H1 (cell line): ENCODE results near the gene UBA5. TPM values are rescaled to one million over a fixed set of nuclear protein-coding genes. Genes with fewer than 3 reads are reported as not detected.

Experiments used
- CHD1 ChIP-seq: IDR thresholded peaks from 2 replicates; pipeline ENCODE4 v1.6.1; 2012; ENCODE audit warnings: low read depth, low read length, improper control_type of control experiment
- CHD7 ChIP-seq: fragments of 300-600 bp; sonication (generic); IDR thresholded peaks from 2 replicates; pipeline ENCODE4 v1.7.1; 2012; ENCODE audit warnings: low read length, moderate library complexity, mild to moderate bottlenecking, inconsistent platforms; ENCODE audit not compliant: insufficient replicate concordance
- KDM1A ChIP-seq: fragments of 200-600, 300-600 bp; sonication (generic); IDR thresholded peaks from 2 replicates; pipeline ENCODE4 v1.7.1; 2016; ENCODE audit warnings: mild to moderate bottlenecking, low read length, borderline replicate concordance
- SAP30 ChIP-seq: fragments of 300-600 bp; sonication (generic); IDR thresholded peaks from 2 replicates; pipeline ENCODE4 v1.7.1; 2012; ENCODE audit warnings: low read length, moderate library complexity, mild to moderate bottlenecking, inconsistent platforms; ENCODE audit not compliant: insufficient read depth, insufficient replicate concordance
- polyA plus RNA-seq, 7 experiments: library from polyadenylated mRNA; depleted of rRNA in 3 of 7; stranded (reverse) in 5 of 7; unstranded in 2 of 7; fragments of >200 nt in 5 of 7; fragments of 200-250 nt in 2 of 7; gene quantifications; 1 replicate in 5 of 7; 2 replicates in 1 of 7; 4 replicates in 1 of 7; pipeline versions ENCODE4 v1.2.1 to v1.2.3, GENCODE V29; 2011 to 2013; ENCODE audit warnings: missing spikeins in 2 of 7, mixed read lengths in 2 of 7
- total RNA-seq: library from RNA; stranded (reverse); fragmentation: NEBNext Ultra II Directional; extraction: Animal tissue kit (Norgen Biotek cat#: 25700); gene quantifications from 2 replicates; pipeline ENCODE4 v1.2.1, GENCODE V29; 2021

Gene UBA5
- total and polyA plus RNA-seq, 2 of the 8 experiments (the other 6 are each of a cell fraction or from before 2014, with no cell fraction given), result 11.0 to 28.0 TPM

GRCh38 chr3:132625613-132626012 is 34.5 kb upstream of the UBA5 start (continued):
- TF ChIP-seq KDM1A, result no peak
- TF ChIP-seq CHD1, result no peak
- TF ChIP-seq SAP30, result no peak
- no peak for TF ChIP-seq CHD7
- TF ChIP-seq, all 59 proteins: peak for 0
